Subcutaneous preadipocyte (primary cell): ENCODE data around the gene THSD7B. TPM values are rescaled to one million over a fixed set of nuclear protein-coding genes. Genes with fewer than 3 reads are reported as not detected.

Experiments
- small RNA-seq: library from RNA; depleted of rRNA; stranded (forward); fragments of <200 nt; gene quantifications from one replicate; pipeline ENCODE3, GENCODE V24; 2012
- total RNA-seq: library from RNA; depleted of rRNA; stranded (reverse); fragments of >200 nt; gene quantifications from 2 replicates; pipeline ENCODE4 v1.2.3, GENCODE V29; 2012

The THSD7B gene, protein sequence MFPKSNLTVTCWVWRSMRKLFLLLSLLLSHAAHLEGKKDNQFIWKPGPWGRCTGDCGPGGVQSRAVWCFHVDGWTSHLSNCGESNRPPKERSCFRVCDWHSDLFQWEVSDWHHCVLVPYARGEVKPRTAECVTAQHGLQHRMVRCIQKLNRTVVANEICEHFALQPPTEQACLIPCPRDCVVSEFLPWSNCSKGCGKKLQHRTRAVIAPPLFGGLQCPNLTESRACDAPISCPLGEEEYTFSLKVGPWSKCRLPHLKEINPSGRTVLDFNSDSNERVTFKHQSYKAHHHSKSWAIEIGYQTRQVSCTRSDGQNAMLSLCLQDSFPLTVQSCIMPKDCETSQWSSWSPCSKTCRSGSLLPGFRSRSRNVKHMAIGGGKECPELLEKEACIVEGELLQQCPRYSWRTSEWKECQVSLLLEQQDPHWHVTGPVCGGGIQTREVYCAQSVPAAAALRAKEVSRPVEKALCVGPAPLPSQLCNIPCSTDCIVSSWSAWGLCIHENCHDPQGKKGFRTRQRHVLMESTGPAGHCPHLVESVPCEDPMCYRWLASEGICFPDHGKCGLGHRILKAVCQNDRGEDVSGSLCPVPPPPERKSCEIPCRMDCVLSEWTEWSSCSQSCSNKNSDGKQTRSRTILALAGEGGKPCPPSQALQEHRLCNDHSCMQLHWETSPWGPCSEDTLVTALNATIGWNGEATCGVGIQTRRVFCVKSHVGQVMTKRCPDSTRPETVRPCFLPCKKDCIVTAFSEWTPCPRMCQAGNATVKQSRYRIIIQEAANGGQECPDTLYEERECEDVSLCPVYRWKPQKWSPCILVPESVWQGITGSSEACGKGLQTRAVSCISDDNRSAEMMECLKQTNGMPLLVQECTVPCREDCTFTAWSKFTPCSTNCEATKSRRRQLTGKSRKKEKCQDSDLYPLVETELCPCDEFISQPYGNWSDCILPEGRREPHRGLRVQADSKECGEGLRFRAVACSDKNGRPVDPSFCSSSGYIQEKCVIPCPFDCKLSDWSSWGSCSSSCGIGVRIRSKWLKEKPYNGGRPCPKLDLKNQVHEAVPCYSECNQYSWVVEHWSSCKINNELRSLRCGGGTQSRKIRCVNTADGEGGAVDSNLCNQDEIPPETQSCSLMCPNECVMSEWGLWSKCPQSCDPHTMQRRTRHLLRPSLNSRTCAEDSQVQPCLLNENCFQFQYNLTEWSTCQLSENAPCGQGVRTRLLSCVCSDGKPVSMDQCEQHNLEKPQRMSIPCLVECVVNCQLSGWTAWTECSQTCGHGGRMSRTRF (N-terminal part only)
- total RNA-seq: not detected in 2 replicates

DNA sequence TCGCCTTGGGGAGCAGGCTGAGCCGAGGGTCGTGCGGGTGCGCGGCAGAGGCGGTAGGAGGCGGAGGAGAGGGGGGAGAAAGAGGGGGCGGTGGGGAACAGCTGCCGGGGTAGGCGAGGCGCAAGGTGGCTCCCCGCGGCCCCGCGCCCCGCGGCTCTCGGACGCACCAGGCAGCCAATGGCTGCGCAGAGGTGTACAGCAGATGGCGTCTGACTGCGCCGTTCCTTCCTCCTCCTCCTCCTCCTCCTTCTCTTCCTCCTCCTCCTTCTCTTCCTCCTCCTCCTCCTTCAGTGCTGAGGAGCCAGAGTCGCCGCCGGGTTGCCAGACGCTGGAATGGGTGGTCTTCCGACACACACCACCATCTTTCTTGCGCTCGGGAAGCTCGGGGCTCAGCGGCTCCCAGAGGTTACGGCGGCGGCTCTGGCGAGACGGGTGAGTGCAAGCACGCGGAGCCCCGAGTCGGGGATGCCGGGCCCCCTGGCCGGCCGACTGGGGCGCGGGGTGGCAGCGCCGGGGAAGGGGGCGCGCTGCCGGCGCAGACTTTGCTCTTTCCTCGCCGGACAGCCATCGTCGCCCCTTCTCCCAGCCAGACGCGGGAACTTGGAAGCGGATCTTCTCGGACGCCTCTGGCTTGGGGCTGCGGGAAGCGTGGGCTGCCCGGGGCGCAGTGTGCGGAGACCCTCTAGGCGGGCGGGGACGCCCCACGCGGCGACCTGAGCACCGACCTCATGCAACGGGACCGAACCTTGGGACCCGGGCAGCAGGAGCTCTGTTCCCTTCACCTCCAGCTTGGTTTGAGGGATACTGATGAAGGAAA, at the start of gene THSD7B:
TSS of gene THSD7B (plus strand) at position 290 of the 817 bp plus-strand sequence. CDS start 116,634 bp downstream, outside the sequence.

Small RNA genes within 50 kb of the gene (small RNA-seq; reads per million reads assigned to genes)
- gene RF00019 (not detected), gene RNA5SP105 (not detected)
